Neural progenitor cell (in vitro differentiated cells): ENCODE data around the gene ANKRD6.

Experiments used
- EZH2 ChIP-seq: fragments of 200-600 bp; sonication (generic); IDR thresholded peaks from 2 replicates; pipeline ENCODE4 v1.6.1; 2017; ENCODE audit warnings: antibody characterized with exemption, mild to moderate bottlenecking, moderate library complexity
- TF ChIP-seq, protein P1 (sequence below): fragments of 200-600 bp; sonication (generic); IDR thresholded peaks from 2 replicates; pipeline ENCODE4 v1.5.1; 2017; ENCODE audit warnings: antibody characterized with exemption, mild to moderate bottlenecking

DNA sequence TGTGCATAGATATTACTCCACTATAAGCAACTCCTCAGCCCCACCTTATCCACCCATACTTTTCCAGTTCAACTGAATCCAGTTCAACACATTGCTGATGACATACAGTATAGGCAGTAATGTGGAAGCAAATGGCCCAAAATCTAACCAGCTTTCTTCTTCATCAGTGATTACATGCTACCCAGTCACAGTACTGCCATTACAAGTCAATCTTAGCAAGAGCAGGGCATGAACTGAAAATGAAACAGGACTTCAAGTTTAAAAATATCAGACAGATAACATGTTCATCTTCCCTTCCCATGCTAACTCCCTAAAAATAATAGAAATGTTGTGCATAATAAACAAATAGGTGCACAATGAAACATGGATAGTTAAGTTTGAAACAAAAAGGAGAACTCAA, 40.1 kb upstream of the ANKRD6 start:
- TF ChIP-seq, protein P1, sequence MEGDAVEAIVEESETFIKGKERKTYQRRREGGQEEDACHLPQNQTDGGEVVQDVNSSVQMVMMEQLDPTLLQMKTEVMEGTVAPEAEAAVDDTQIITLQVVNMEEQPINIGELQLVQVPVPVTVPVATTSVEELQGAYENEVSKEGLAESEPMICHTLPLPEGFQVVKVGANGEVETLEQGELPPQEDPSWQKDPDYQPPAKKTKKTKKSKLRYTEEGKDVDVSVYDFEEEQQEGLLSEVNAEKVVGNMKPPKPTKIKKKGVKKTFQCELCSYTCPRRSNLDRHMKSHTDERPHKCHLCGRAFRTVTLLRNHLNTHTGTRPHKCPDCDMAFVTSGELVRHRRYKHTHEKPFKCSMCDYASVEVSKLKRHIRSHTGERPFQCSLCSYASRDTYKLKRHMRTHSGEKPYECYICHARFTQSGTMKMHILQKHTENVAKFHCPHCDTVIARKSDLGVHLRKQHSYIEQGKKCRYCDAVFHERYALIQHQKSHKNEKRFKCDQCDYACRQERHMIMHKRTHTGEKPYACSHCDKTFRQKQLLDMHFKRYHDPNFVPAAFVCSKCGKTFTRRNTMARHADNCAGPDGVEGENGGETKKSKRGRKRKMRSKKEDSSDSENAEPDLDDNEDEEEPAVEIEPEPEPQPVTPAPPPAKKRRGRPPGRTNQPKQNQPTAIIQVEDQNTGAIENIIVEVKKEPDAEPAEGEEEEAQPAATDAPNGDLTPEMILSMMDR: no peak
- no peak for TF ChIP-seq EZH2
